Trophoblast cell (in vitro differentiated cells and primary cell): ENCODE results near the gene RDM1.

Experiments
- DNase-seq, 2 donors: peaks; one replicate each; pipeline ENCODE4 v3.0.0-alpha.2; 2016
- H2AFZ ChIP-seq: 2 replicates; pipeline ENCODE4 v1.6.1; 2013; ENCODE audit warnings: low read length, moderate library complexity, mild to moderate bottlenecking; ENCODE audit not compliant: insufficient read depth, poor library complexity
- H2AK5ac ChIP-seq: 2 replicates; pipeline ENCODE4 v1.6.1; 2013; ENCODE audit warnings: mild to moderate bottlenecking, low read length
- H2BK120ac ChIP-seq: 2 replicates; pipeline ENCODE4 v1.6.1; 2013; ENCODE audit warnings: low read length, mild to moderate bottlenecking, moderate library complexity; ENCODE audit not compliant: insufficient read depth, poor library complexity
- H2BK12ac ChIP-seq: 2 replicates; pipeline ENCODE4 v1.6.1; 2013; ENCODE audit warnings: mild to moderate bottlenecking, low read length, moderate library complexity
- H2BK5ac ChIP-seq: 2 replicates; pipeline ENCODE4 v1.6.1; 2013; ENCODE audit warnings: low read length, low read depth, moderate library complexity, mild to moderate bottlenecking; ENCODE audit not compliant: poor library complexity
- H3K14ac ChIP-seq: 2 replicates; pipeline ENCODE4 v1.6.1; 2013; ENCODE audit warnings: mild to moderate bottlenecking, low read length
- H3K18ac ChIP-seq: 2 replicates; pipeline ENCODE4 v1.6.1; 2013; ENCODE audit warnings: mild to moderate bottlenecking, low read length
- H3K23ac ChIP-seq: 2 replicates; pipeline ENCODE4 v1.6.1; 2013; ENCODE audit warnings: low read length
- H3K27ac ChIP-seq: 2 replicates; pipeline ENCODE4 v1.5.1; 2013; ENCODE audit warnings: low read depth, mild to moderate bottlenecking, inconsistent platforms, low read length, moderate library complexity
- H3K27me3 ChIP-seq: 2 replicates; pipeline ENCODE4 v1.6.1; 2013; ENCODE audit warnings: inconsistent platforms, mild to moderate bottlenecking, low read length, moderate library complexity; ENCODE audit not compliant: insufficient read depth
- H3K36me3 ChIP-seq, 2 experiments: 1 replicate in 1 of 2; 2 replicates in 1 of 2; pipeline ENCODE4 v1.6.1; 2013; ENCODE audit warnings: low read length in 2 of 2, mild to moderate bottlenecking in 2 of 2, moderate library complexity in 1 of 2; ENCODE audit not compliant: insufficient read depth in 2 of 2, control insufficient read depth in 1 of 2
- H3K4ac ChIP-seq: 2 replicates; pipeline ENCODE4 v1.6.1; 2013; ENCODE audit warnings: low read depth, mild to moderate bottlenecking, low read length, moderate library complexity
- H3K4me1 ChIP-seq, 2 experiments: 1 replicate in 1 of 2; 2 replicates in 1 of 2; pipeline ENCODE4 v1.6.1; 2013; ENCODE audit warnings: low read length in 2 of 2, mild to moderate bottlenecking in 2 of 2, moderate library complexity in 1 of 2; ENCODE audit not compliant: insufficient read depth in 2 of 2, control insufficient read depth in 1 of 2
- H3K4me2 ChIP-seq: 2 replicates; pipeline ENCODE4 v1.6.1; 2013; ENCODE audit warnings: inconsistent platforms, mild to moderate bottlenecking, low read length, moderate library complexity
- H3K4me3 ChIP-seq: 2 replicates; pipeline ENCODE4 v1.5.1; 2013; ENCODE audit warnings: mild to moderate bottlenecking, low read depth, low read length, inconsistent platforms
- H3K79me1 ChIP-seq: one replicate; pipeline ENCODE4 v1.6.1; 2013; ENCODE audit warnings: low read length
- H3K79me2 ChIP-seq: 2 replicates; pipeline ENCODE4 v1.6.1; 2013; ENCODE audit warnings: low read length, mild to moderate bottlenecking; ENCODE audit not compliant: control insufficient read depth, insufficient read depth, poor library complexity
- H3K9ac ChIP-seq: 2 replicates; pipeline ENCODE4 v1.6.1; 2013; ENCODE audit warnings: mild to moderate bottlenecking, low read length
- H3K9me3 ChIP-seq: 2 replicates; pipeline ENCODE4 v1.6.1; 2013; ENCODE audit warnings: low read depth, mild to moderate bottlenecking, control low read depth, inconsistent platforms, low read length; ENCODE audit not compliant: insufficient read depth
- H4K12ac ChIP-seq: 2 replicates; pipeline ENCODE4 v1.6.1; 2013; ENCODE audit warnings: low read depth, mild to moderate bottlenecking, low read length, moderate library complexity
- H4K8ac ChIP-seq: 2 replicates; pipeline ENCODE4 v1.6.1; 2013; ENCODE audit warnings: low read depth, mild to moderate bottlenecking, low read length, moderate library complexity
- H4K91ac ChIP-seq: one replicate; pipeline ENCODE4 v1.6.1; 2013; ENCODE audit warnings: low read depth, mild to moderate bottlenecking, low read length, moderate library complexity
- WGBS: extraction: QIAGEN DNeasy Blood & Tissue Kit; methylation state at CpG from one replicate; pipeline ENCODE4 v1.1.7; 2013; ENCODE audit warnings: missing lambda C conversion rate; ENCODE audit not compliant: insufficient read length, insufficient coverage; ENCODE audit errors: extremely low coverage; 5-methylcytosine and 5-hydroxymethylcytosine counted together

The RDM1 gene

GRCh38 chr17:35972945-35973332, 42.4 kb upstream of the RDM1 start:
- Histone ChIP-seq H3K23ac (no peak overlapping the region), H3K4me1 (no peaks in the 10 kb centered on the region), H3K14ac (no peak overlapping the region), H2BK120ac (no peak overlapping the region), H3K27me3 (no peaks in the 10 kb centered on the region), H3K36me3 (no peaks in the 10 kb centered on the region), H4K8ac (no peak overlapping the region), H2AFZ (no peak overlapping the region), H3K9me3 (no peaks in the 10 kb centered on the region), H3K79me1 (no peaks in the 10 kb centered on the region), H2AK5ac (no peak overlapping the region), H3K4me2 (no peak overlapping the region), H3K4me3 (no peak overlapping the region), H2BK12ac (no peak overlapping the region), H4K12ac (no peak overlapping the region), H3K4ac (no peak overlapping the region), H3K27ac (no peak overlapping the region), H3K18ac (no peak overlapping the region), H3K9ac (no peak overlapping the region), H4K91ac (no peak overlapping the region), H2BK5ac (no peak overlapping the region), H3K79me2 (no peaks in the 10 kb centered on the region)
- DNase-seq: no peak
- WGBS: no CpG with 5 or more reads among the region's 4 CpGs

GRCh38 chr17:35972535-35972934, 42.0 kb upstream of the RDM1 start:
- no peaks in the 10 kb centered on the region for H3K79me1 ChIP-seq
- H2BK12ac ChIP-seq: no peak overlapping the region
- no peaks in the 10 kb centered on the region for H3K79me2 ChIP-seq
- no peak overlapping the region for H3K4ac ChIP-seq
- H3K4me2 ChIP-seq: no peak overlapping the region
- no peak overlapping the region for H4K12ac ChIP-seq
- no peak overlapping the region for H2BK5ac ChIP-seq
- no peaks in the 10 kb centered on the region for H3K36me3 ChIP-seq
- no peak overlapping the region for H2AFZ ChIP-seq
- H4K8ac ChIP-seq: no peak overlapping the region
- no peaks in the 10 kb centered on the region for H3K27me3 ChIP-seq
- no peaks in the 10 kb centered on the region for H3K4me1 ChIP-seq
- H3K4me3 ChIP-seq: no peak overlapping the region
- no peak for DNase-seq
- WGBS: no CpG with 5 or more reads among the region's 6 CpGs
- H2BK120ac ChIP-seq: no peak overlapping the region
- no peak overlapping the region for H3K27ac ChIP-seq
- H4K91ac ChIP-seq: no peak overlapping the region
- no peak overlapping the region for H3K23ac ChIP-seq
- no peak overlapping the region for H2AK5ac ChIP-seq
- H3K18ac ChIP-seq: no peak overlapping the region
- no peak overlapping the region for H3K9ac ChIP-seq
- H3K14ac ChIP-seq: no peak overlapping the region
- no peaks in the 10 kb centered on the region for H3K9me3 ChIP-seq

GRCh38 chr17:35972066-35972465, 41.5 kb upstream of the RDM1 start:
- H4K8ac ChIP-seq: no peak overlapping the region
- no peak overlapping the region for H3K4ac ChIP-seq
- no peak overlapping the region for H3K23ac ChIP-seq
- no peaks in the 10 kb centered on the region for H3K4me1 ChIP-seq
- no peak overlapping the region for H2AFZ ChIP-seq
- H3K18ac ChIP-seq: no peak overlapping the region
- H3K9ac ChIP-seq: no peak overlapping the region
- H3K27ac ChIP-seq: no peak overlapping the region
- no peak for DNase-seq
- no peaks in the 10 kb centered on the region for H3K27me3 ChIP-seq
- H3K14ac ChIP-seq: no peak overlapping the region
- H3K79me2 ChIP-seq: no peaks in the 10 kb centered on the region
- no peak overlapping the region for H4K91ac ChIP-seq
- H2BK12ac ChIP-seq: no peak overlapping the region
- no peak overlapping the region for H3K4me2 ChIP-seq
- no peak overlapping the region for H2AK5ac ChIP-seq
- no peak overlapping the region for H2BK120ac ChIP-seq
- H3K36me3 ChIP-seq: no peaks in the 10 kb centered on the region
- WGBS: no CpG with 5 or more reads among the region's 1 CpG
- H3K9me3 ChIP-seq: no peaks in the 10 kb centered on the region
- no peak overlapping the region for H2BK5ac ChIP-seq
- H4K12ac ChIP-seq: no peak overlapping the region
- H3K79me1 ChIP-seq: no peaks in the 10 kb centered on the region
- H3K4me3 ChIP-seq: no peak overlapping the region

- no peak overlapping the region for H2AK5ac ChIP-seq
- no peak overlapping the region for H3K27ac ChIP-seq
- H3K9me3 ChIP-seq: no peaks in the 10 kb centered on the region
- H4K91ac ChIP-seq: no peak overlapping the region
- no peaks in the 10 kb centered on the region for H3K79me2 ChIP-seq
- H4K12ac ChIP-seq: no peak overlapping the region
- H4K8ac ChIP-seq: no peak overlapping the region
- H3K79me1 ChIP-seq: no peaks in the 10 kb centered on the region
- no peak overlapping the region for H2BK12ac ChIP-seq
- no peak overlapping the region for H3K23ac ChIP-seq
- no peak overlapping the region for H2AFZ ChIP-seq
- H2BK120ac ChIP-seq: no peak overlapping the region
- no CpG with 5 or more reads among the region's 8 CpGs for WGBS
- H3K14ac ChIP-seq: no peak overlapping the region
- no peak overlapping the region for H3K18ac ChIP-seq
- H3K4me1 ChIP-seq: no peaks in the 10 kb centered on the region
- H2BK5ac ChIP-seq: no peak overlapping the region
- DNase-seq: peak; percentile 70 to 94
- H3K27me3 ChIP-seq: no peaks in the 10 kb centered on the region
- no peaks in the 10 kb centered on the region for H3K36me3 ChIP-seq
- no peak overlapping the region for H3K4me3 ChIP-seq
- H3K9ac ChIP-seq: no peak overlapping the region
- no peak overlapping the region for H3K4me2 ChIP-seq
- H3K4ac ChIP-seq: no peak overlapping the region
Measured at GRCh38 chr17:35969558-35970380, 39.2 kb upstream of the RDM1 start.
